GM18951 (cell line): ENCODE measurements around the gene DPYD.

Experiments
- POLR2A ChIP-seq: IDR thresholded peaks from 4 replicates; pipeline ENCODE4 v1.6.1; 2011; ENCODE audit warnings: mild to moderate bottlenecking; ENCODE audit not compliant: insufficient read length, insufficient read depth; ENCODE audit errors: extremely low read depth
- in situ Hi-C: fragments of 300-500 bp; cut with MboI; formaldehyde crosslinking; loops from one replicate; pipeline ENCODE4 v1.12.0; 2022; ENCODE audit warnings: low sequenced_read_pairs, mixed read lengths, inconsistent platforms; ENCODE audit not compliant: unreplicated experiment

DPYD gene

GRCh38 chr1:97603776-97604175 lies 317.1 kb downstream of the DPYD start:
- no peak for TF ChIP-seq POLR2A
- in situ Hi-C loops: no loop called here

GRCh38 chr1:97603218-97603617 lies 317.6 kb downstream of the DPYD start:
- in situ Hi-C loops: no loop called here
- TF ChIP-seq POLR2A: no peak

- in situ Hi-C loops: no loop called here
- TF ChIP-seq POLR2A: no peak
These were observed 321.4 kb downstream of the DPYD start for GRCh38 chr1:97599447-97599846.

GRCh38 chr1:97593192-97593591 lies 327.6 kb downstream of the DPYD start:
- no peak for TF ChIP-seq POLR2A
- in situ Hi-C loops: no loop called here

GRCh38 chr1:97588772-97589171 lies 332.1 kb downstream of the DPYD start:
- TF ChIP-seq POLR2A: no peak
- in situ Hi-C loops: no loop called here

- in situ Hi-C loops: no loop called here
- no peak for TF ChIP-seq POLR2A
These were observed 339.2 kb downstream of the DPYD start for GRCh38 chr1:97581614-97582051.

GRCh38 chr1:97577613-97578012 lies 343.2 kb downstream of the DPYD start:
- TF ChIP-seq POLR2A: no peak
- in situ Hi-C loops: no loop called here

GRCh38 chr1:97573553-97573952 lies 347.3 kb downstream of the DPYD start:
- TF ChIP-seq POLR2A: no peak
- in situ Hi-C loops: no loop called here

- TF ChIP-seq POLR2A: no peak
- in situ Hi-C loops: no loop called here
These were observed 348.3 kb downstream of the DPYD start for GRCh38 chr1:97572561-97572960.

GRCh38 chr1:97571760-97572159 lies 349.1 kb downstream of the DPYD start:
- in situ Hi-C loops: no loop called here
- TF ChIP-seq POLR2A: no peak

- in situ Hi-C loops: no loop called here
- no peak for TF ChIP-seq POLR2A
These were observed 350.1 kb downstream of the DPYD start for GRCh38 chr1:97570691-97571090.

- in situ Hi-C loops: no loop called here
- no peak for TF ChIP-seq POLR2A
These were observed 353.7 kb downstream of the DPYD start for GRCh38 chr1:97567000-97567749.

GRCh38 chr1:97565886-97566285 lies 354.9 kb downstream of the DPYD start:
- in situ Hi-C loops: no loop called here
- no peak for TF ChIP-seq POLR2A

- TF ChIP-seq POLR2A: no peak
- in situ Hi-C loops: no loop called here
These were observed 356.9 kb downstream of the DPYD start for GRCh38 chr1:97563926-97564325.
